HEK293 (cell line): ENCODE measurements around the gene TACC2.

Source experiments
- CTCF ChIA-PET: fragments of 350-600 bp; formaldehyde crosslinking; extraction: SDS; loops from one replicate; lab custom pipeline; 2021; ENCODE audit warnings: antibody characterized with exemption; lab: Yijun Ruan, JAX
- POLR2A ChIA-PET: fragments of 300-600 bp; formaldehyde crosslinking; extraction: SDS; loops from one replicate; lab custom pipeline; 2020; ENCODE audit warnings: antibody characterized with exemption, inconsistent platforms; lab: Yijun Ruan, JAX
- H3K27ac ChIP-seq: fragments of 200-500 bp; sonication (Bioruptor generic); 2 replicates; pipeline ENCODE4 v1.5.1; 2014; ENCODE audit warnings: low read depth, low read length, control low read depth, inconsistent platforms; ENCODE audit errors: extremely low read depth
- H3K36me3 ChIP-seq, 2 experiments: fragments of 200-500 bp in 1 of 2; sonication (Bioruptor generic) in 1 of 2; 1 replicate in 1 of 2; 2 replicates in 1 of 2; pipeline ENCODE4 v1.5.1; 2014 to 2017; ENCODE audit warnings: inconsistent platforms in 2 of 2, low read length in 2 of 2; ENCODE audit not compliant: control insufficient read depth in 2 of 2, insufficient read depth in 1 of 2
- H3K4me1 ChIP-seq: fragments of 200-500 bp; sonication (Bioruptor generic); 2 replicates; pipeline ENCODE4 v1.5.1; 2014; ENCODE audit warnings: mild to moderate bottlenecking, low read length, inconsistent platforms; ENCODE audit not compliant: control insufficient read depth, insufficient read depth
- H3K4me3 ChIP-seq: 2 replicates; pipeline ENCODE4 v1.5.1; 2011; ENCODE audit warnings: low read depth, mild to moderate bottlenecking, control low read depth, low read length, moderate library complexity
- H3K9me3 ChIP-seq: fragments of 200-500 bp; sonication (Bioruptor generic); 2 replicates; pipeline ENCODE4 v1.5.1; 2014; ENCODE audit warnings: low read depth, low read length, inconsistent platforms; ENCODE audit not compliant: control insufficient read depth, insufficient read depth
- MZF1 ChIP-seq: fragments of 450-650 bp; formaldehyde crosslinking; IDR thresholded peaks from 2 replicates; pipeline ENCODE4 v1.5.1; 2017; ENCODE audit warnings: missing biosample characterization, missing genetic modification characterization, borderline replicate concordance
- ZBTB17 ChIP-seq: fragments of 450-650 bp; formaldehyde crosslinking; IDR thresholded peaks from 2 replicates; pipeline ENCODE4 v1.5.1; 2016; ENCODE audit warnings: missing biosample characterization, missing genetic modification characterization
- ZIC2 ChIP-seq: fragments of 450-650 bp; formaldehyde crosslinking; IDR thresholded peaks from 2 replicates; pipeline ENCODE4 v1.5.1; 2016; ENCODE audit warnings: missing biosample characterization, missing genetic modification characterization
- ZNF114 ChIP-seq: fragments of 450-650 bp; formaldehyde crosslinking; IDR thresholded peaks from 2 replicates; pipeline ENCODE4 v1.5.0; 2017; ENCODE audit warnings: missing biosample characterization, missing genetic modification characterization
- ZNF174 ChIP-seq: fragments of 450-650 bp; formaldehyde crosslinking; IDR thresholded peaks from 2 replicates; pipeline ENCODE4 v1.5.0; 2017; ENCODE audit warnings: missing biosample characterization, mild to moderate bottlenecking, missing genetic modification characterization
- ZNF202 ChIP-seq: fragments of 450-650 bp; formaldehyde crosslinking; IDR thresholded peaks from 2 replicates; pipeline ENCODE4 v1.5.1; 2016; ENCODE audit warnings: missing biosample characterization, missing genetic modification characterization, borderline replicate concordance
- ZNF211 ChIP-seq: fragments of 450-650 bp; formaldehyde crosslinking; IDR thresholded peaks from 2 replicates; pipeline ENCODE4 v1.5.1; 2016; ENCODE audit warnings: low read depth, missing biosample characterization, missing genetic modification characterization
- ZNF239 ChIP-seq: fragments of 450-650 bp; formaldehyde crosslinking; IDR thresholded peaks from 2 replicates; pipeline ENCODE4 v1.5.1; 2016; ENCODE audit warnings: missing biosample characterization, missing genetic modification characterization
- ZNF433 ChIP-seq: fragments of 450-650 bp; formaldehyde crosslinking; IDR thresholded peaks from 2 replicates; pipeline ENCODE4 v1.5.1; 2016; ENCODE audit warnings: missing biosample characterization, missing genetic modification characterization, low read depth
- ZNF747 ChIP-seq: fragments of 450-650 bp; formaldehyde crosslinking; IDR thresholded peaks from 2 replicates; pipeline ENCODE4 v1.5.1; 2016; ENCODE audit warnings: missing biosample characterization, missing genetic modification characterization
- ZNF792 ChIP-seq: fragments of 450-650 bp; formaldehyde crosslinking; IDR thresholded peaks from 2 replicates; pipeline ENCODE4 v1.5.1; 2016; ENCODE audit warnings: missing biosample characterization, missing genetic modification characterization
- TF ChIP-seq, protein P1 (sequence below): fragments of 450-650 bp; formaldehyde crosslinking; IDR thresholded peaks from 2 replicates; pipeline ENCODE4 v1.5.0; 2017; ENCODE audit warnings: missing biosample characterization, missing genetic modification characterization, borderline replicate concordance
- TF ChIP-seq, protein P2 (sequence below): fragments of 450-650 bp; formaldehyde crosslinking; IDR thresholded peaks from 2 replicates; pipeline ENCODE4 v1.5.1; 2016; ENCODE audit warnings: missing biosample characterization, missing genetic modification characterization
- TF ChIP-seq, protein P3 (sequence below): fragments of 450-650 bp; formaldehyde crosslinking; IDR thresholded peaks from 2 replicates; pipeline ENCODE4 v1.5.1; 2016; ENCODE audit warnings: missing biosample characterization, missing genetic modification characterization

TACC2 gene

DNA sequence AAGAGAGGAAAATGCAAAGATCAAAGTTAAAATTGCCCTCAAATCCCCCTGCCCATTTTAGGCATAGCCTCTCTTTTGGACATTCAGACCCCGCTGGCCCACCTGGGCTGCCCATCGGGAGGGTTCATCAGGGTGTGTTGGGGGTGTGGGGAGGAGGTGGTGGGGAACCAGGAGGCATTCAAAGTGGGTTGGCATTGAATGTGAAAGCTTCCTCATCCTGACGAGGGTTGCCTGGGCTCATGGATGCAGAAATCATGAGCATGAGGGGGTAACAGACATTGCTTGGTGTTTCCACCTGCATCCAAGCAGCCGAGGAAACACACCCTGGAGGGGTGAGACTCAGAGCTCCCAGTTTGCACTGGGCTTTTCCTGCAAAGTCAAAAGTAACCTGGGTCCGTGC, 302.8 kb downstream of the TACC2 start:
- ChIA-PET POLR2A (no interaction called here), CTCF (interaction anchor here (0.7 to 1.1 kb wide), 2 partner anchors 143 to 276 kb away, joined by 3 read pairs; no protein-coding TSS in a partner anchor)
- TF ChIP-seq, protein P1, sequence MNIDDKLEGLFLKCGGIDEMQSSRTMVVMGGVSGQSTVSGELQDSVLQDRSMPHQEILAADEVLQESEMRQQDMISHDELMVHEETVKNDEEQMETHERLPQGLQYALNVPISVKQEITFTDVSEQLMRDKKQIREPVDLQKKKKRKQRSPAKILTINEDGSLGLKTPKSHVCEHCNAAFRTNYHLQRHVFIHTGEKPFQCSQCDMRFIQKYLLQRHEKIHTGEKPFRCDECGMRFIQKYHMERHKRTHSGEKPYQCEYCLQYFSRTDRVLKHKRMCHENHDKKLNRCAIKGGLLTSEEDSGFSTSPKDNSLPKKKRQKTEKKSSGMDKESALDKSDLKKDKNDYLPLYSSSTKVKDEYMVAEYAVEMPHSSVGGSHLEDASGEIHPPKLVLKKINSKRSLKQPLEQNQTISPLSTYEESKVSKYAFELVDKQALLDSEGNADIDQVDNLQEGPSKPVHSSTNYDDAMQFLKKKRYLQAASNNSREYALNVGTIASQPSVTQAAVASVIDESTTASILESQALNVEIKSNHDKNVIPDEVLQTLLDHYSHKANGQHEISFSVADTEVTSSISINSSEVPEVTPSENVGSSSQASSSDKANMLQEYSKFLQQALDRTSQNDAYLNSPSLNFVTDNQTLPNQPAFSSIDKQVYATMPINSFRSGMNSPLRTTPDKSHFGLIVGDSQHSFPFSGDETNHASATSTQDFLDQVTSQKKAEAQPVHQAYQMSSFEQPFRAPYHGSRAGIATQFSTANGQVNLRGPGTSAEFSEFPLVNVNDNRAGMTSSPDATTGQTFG (tag by site-specific recombination) = no peak
- TF ChIP-seq ZNF239 (tag by site-specific recombination) = no peak
- TF ChIP-seq ZNF211 = no peak
- no peak for TF ChIP-seq ZIC2 (tag by site-specific recombination)
- no peak for TF ChIP-seq MZF1 (tag by site-specific recombination)
- no peak for TF ChIP-seq ZNF114 (tag by site-specific recombination)
- TF ChIP-seq, protein P2, sequence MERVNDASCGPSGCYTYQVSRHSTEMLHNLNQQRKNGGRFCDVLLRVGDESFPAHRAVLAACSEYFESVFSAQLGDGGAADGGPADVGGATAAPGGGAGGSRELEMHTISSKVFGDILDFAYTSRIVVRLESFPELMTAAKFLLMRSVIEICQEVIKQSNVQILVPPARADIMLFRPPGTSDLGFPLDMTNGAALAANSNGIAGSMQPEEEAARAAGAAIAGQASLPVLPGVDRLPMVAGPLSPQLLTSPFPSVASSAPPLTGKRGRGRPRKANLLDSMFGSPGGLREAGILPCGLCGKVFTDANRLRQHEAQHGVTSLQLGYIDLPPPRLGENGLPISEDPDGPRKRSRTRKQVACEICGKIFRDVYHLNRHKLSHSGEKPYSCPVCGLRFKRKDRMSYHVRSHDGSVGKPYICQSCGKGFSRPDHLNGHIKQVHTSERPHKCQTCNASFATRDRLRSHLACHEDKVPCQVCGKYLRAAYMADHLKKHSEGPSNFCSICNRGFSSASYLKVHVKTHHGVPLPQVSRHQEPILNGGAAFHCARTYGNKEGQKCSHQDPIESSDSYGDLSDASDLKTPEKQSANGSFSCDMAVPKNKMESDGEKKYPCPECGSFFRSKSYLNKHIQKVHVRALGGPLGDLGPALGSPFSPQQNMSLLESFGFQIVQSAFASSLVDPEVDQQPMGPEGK (tag by site-specific recombination) = no peak
- no peak for TF ChIP-seq ZNF792 (tag by site-specific recombination)

DNA sequence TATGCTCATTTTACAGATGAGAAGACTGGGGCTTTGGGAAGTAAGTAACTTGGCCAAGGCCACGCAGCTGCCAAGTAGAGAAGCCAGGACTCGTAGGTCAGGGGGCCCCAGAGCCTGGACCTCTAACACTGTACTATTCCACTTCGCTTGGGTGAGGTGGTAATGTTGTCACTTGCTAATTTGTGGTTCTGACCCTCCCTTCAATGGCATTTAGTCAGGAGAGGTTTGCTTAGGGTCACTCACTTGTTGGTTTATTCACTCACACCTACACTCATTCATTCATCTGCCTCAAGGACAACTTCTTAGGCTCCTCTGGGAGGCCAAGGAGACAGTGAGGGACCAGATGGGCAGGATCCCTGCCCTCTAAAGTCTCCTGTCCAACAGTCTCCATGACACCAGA, 303.4 kb downstream of the TACC2 start:
- H3K36me3 ChIP-seq = no peaks in the 10 kb centered on the region
- H3K4me1 ChIP-seq = no peaks in the 10 kb centered on the region
- POLR2A ChIA-PET = no interaction called here
- H3K9me3 ChIP-seq = no peaks in the 10 kb centered on the region
- CTCF ChIA-PET = interaction anchor here (1.1 kb wide), 1 partner anchor 275 kb away, joined by 3 read pairs; no protein-coding TSS in a partner anchor
- TF ChIP-seq ZNF174 (tag by site-specific recombination) = no peak
- TF ChIP-seq ZNF202 = no peak
- no peak for TF ChIP-seq ZNF747 (tag by site-specific recombination)
- TF ChIP-seq ZBTB17 (tag by site-specific recombination) = no peak
- TF ChIP-seq, protein P3, sequence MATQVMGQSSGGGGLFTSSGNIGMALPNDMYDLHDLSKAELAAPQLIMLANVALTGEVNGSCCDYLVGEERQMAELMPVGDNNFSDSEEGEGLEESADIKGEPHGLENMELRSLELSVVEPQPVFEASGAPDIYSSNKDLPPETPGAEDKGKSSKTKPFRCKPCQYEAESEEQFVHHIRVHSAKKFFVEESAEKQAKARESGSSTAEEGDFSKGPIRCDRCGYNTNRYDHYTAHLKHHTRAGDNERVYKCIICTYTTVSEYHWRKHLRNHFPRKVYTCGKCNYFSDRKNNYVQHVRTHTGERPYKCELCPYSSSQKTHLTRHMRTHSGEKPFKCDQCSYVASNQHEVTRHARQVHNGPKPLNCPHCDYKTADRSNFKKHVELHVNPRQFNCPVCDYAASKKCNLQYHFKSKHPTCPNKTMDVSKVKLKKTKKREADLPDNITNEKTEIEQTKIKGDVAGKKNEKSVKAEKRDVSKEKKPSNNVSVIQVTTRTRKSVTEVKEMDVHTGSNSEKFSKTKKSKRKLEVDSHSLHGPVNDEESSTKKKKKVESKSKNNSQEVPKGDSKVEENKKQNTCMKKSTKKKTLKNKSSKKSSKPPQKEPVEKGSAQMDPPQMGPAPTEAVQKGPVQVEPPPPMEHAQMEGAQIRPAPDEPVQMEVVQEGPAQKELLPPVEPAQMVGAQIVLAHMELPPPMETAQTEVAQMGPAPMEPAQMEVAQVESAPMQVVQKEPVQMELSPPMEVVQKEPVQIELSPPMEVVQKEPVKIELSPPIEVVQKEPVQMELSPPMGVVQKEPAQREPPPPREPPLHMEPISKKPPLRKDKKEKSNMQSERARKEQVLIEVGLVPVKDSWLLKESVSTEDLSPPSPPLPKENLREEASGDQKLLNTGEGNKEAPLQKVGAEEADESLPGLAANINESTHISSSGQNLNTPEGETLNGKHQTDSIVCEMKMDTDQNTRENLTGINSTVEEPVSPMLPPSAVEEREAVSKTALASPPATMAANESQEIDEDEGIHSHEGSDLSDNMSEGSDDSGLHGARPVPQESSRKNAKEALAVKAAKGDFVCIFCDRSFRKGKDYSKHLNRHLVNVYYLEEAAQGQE (tag by site-specific recombination) = no peak
- no peak for TF ChIP-seq ZNF433 (tag by site-specific recombination)
- TF ChIP-seq, all 188 proteins: peak for 0
- H3K4me3 ChIP-seq = no peak overlapping the region
- H3K27ac ChIP-seq = no peak overlapping the region

More for the DNA sequence above, 302.8 kb downstream of the TACC2 start:
- Histone ChIP-seq H3K4me1 (no peaks in the 10 kb centered on the region), H3K27ac (no peak overlapping the region), H3K9me3 (no peaks in the 10 kb centered on the region), H3K36me3 (no peaks in the 10 kb centered on the region), H3K4me3 (no peak overlapping the region)
